ENCODE results near the gene SBK2. TPM values are rescaled to one million over a fixed set of nuclear protein-coding genes. Genes with fewer than 3 reads are reported as not detected.

Gene SBK2
- total and polyA plus RNA-seq, 9 of the 15 experiments (the other 6 are each of a cell fraction or from before 2014, with no cell fraction given): not detected

- TF ChIP-seq TBL1XR1 (IDR thresholded peaks at IDR 0.05; ENCODE audit: low read length in 2 of 2) (no peak), ETV5 (CRISPR knock-in tag; IDR thresholded peaks at IDR 0.05; ENCODE audit: low read depth) (no peak), ZNF830 (CRISPR knock-in tag; IDR thresholded peaks at IDR 0.05) (no peak), CBX3 (IDR thresholded peaks at IDR 0.05; ENCODE audit: borderline replicate concordance in 1 of 2, low read length in 2 of 2) (no peak), ZNF639 (CRISPR knock-in tag; conservative IDR thresholded peaks at IDR 0.05 in 1 of 2, IDR thresholded peaks at IDR 0.05 in 1 of 2) (0 out of 4 replicates have a peak, but pooled peaks of 1 of the 2 experiments have one; percentile 57), TGIF2 (CRISPR knock-in tag; IDR thresholded peaks at IDR 0.05) (no peak), EP300 (IDR thresholded peaks at IDR 0.05; ENCODE audit: low read length) (no peak), MCM7 (IDR thresholded peaks at IDR 0.05) (no peak), L3MBTL2 (IDR thresholded peaks at IDR 0.05) (no peak), ZNF274 (IDR thresholded peaks at IDR 0.05; ENCODE audit: borderline replicate concordance, low read depth, low read length) (no peak), MXI1 (IDR thresholded peaks at IDR 0.05; ENCODE audit: low read depth, low read length) (no peak), ETV1 (tag; conservative IDR thresholded peaks at IDR 0.05; ENCODE audit: low read depth) (no peak), SMC3 (conservative IDR thresholded peaks at IDR 0.05; ENCODE audit: insufficient read depth, low read depth, low read length) (no peak), RNF219 (CRISPR knock-in tag; IDR thresholded peaks at IDR 0.05) (no peak), ATF1 (CRISPR knock-in tag; IDR thresholded peaks at IDR 0.05) (no peak), ATF1 (tag; IDR thresholded peaks at IDR 0.05) (0 out of 2 replicates have a peak, but pooled peaks have one; percentile 24), HDAC3 (IDR thresholded peaks at IDR 0.05; ENCODE audit: borderline replicate concordance, partially characterized antibody) (no peak), ZFX (CRISPR knock-in tag; IDR thresholded peaks at IDR 0.05) (peak; percentile 49), ARHGAP35 (IDR thresholded peaks at IDR 0.05; ENCODE audit: partially characterized antibody) (no peak), BDP1 (IDR thresholded peaks at IDR 0.05; ENCODE audit: insufficient read depth, insufficient read length) (no peak), CXXC5 (CRISPR knock-in tag; IDR thresholded peaks at IDR 0.05) (peak; percentile 8; the same call in 1 of the 2 replicates), FOSL1 (tag; conservative IDR thresholded peaks at IDR 0.05) (peak; percentile 61)
- TF ChIP-seq, protein P1, sequence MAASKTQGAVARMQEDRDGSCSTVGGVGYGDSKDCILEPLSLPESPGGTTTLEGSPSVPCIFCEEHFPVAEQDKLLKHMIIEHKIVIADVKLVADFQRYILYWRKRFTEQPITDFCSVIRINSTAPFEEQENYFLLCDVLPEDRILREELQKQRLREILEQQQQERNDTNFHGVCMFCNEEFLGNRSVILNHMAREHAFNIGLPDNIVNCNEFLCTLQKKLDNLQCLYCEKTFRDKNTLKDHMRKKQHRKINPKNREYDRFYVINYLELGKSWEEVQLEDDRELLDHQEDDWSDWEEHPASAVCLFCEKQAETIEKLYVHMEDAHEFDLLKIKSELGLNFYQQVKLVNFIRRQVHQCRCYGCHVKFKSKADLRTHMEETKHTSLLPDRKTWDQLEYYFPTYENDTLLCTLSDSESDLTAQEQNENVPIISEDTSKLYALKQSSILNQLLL (CRISPR knock-in tag; IDR thresholded peaks at IDR 0.05; ENCODE audit: borderline replicate concordance): no peak
- TF ChIP-seq, protein P2, sequence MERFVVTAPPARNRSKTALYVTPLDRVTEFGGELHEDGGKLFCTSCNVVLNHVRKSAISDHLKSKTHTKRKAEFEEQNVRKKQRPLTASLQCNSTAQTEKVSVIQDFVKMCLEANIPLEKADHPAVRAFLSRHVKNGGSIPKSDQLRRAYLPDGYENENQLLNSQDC (CRISPR knock-in tag; IDR thresholded peaks at IDR 0.05): no peak
These were observed 49.7 kb downstream of the SBK2 start (continued) for GRCh38 chr19:55486971-55487923.
